HepG2 (cell line): Measurements from ENCODE around the gene EHD1. TPM values are rescaled to one million over a fixed set of nuclear protein-coding genes. Genes with fewer than 3 reads are reported as not detected.

Experiments used
- ATAC-seq: fragments of 200-7000 bp; cut with Tn5 transposase; 3 replicates; pipeline ENCODE4 v1.9.1; 2020; ENCODE audit warnings: mild to moderate bottlenecking, moderate library complexity
- BruUV-seq: library from RNA; stranded (reverse); fragments of 400-500 nt; replicated peaks from 2 replicates; lab custom pipeline; 2021; lab: Mats Ljungman, UMichigan
- CTCF ChIA-PET: fragments of 300-600 bp; formaldehyde crosslinking; extraction: SDS; loops from one replicate; lab custom pipeline; 2021; ENCODE audit warnings: low total read pairs, inconsistent platforms, low intra/inter-chr PET ratio; lab: Yijun Ruan, JAX
- POLR2A ChIA-PET: fragments of 350-600 bp; sonication (Branson Sonifier 250); formaldehyde crosslinking; loops from one replicate; lab custom pipeline; 2020; ENCODE audit warnings: antibody characterized with exemption, inconsistent platforms; lab: Yijun Ruan, JAX
- DNase-seq: peaks from one replicate; pipeline ENCODE4 v3.0.0-alpha.2; 2015; ENCODE audit warnings: low spot score
- FAIRE-seq: peaks from 3 replicates; lab custom pipeline; 2011; peaks lifted over from hg19 to GRCh38; lab: Jason Lieb, UNC
- H2AFZ ChIP-seq: one replicate; pipeline ENCODE4 v1.6.1; 2011; ENCODE audit warnings: low read length, inconsistent platforms
- H3K27ac ChIP-seq: fragments of 300-600 bp; 3 replicates; pipeline ENCODE4 v1.8.0; 2011; ENCODE audit warnings: mixed run types, mild to moderate bottlenecking, mixed read lengths, low read length, inconsistent platforms; ENCODE audit not compliant: insufficient read depth; ENCODE audit errors: extremely low read length
- H3K27me3 ChIP-seq, 2 experiments: fragments of 200-600 bp in 1 of 2; 2 replicates in 1 of 2; 3 replicates in 1 of 2; pipeline versions ENCODE4 v1.6.0 to v1.8.0; 2011; ENCODE audit warnings: low read length in 2 of 2, mild to moderate bottlenecking in 2 of 2, moderate library complexity in 2 of 2, inconsistent platforms in 1 of 2; ENCODE audit not compliant: insufficient read depth in 2 of 2, control insufficient read depth in 1 of 2
- H3K36me3 ChIP-seq, 2 experiments: fragments of 200-600 bp in 1 of 2; replicated peaks in 1 of 2; 2 replicates in 1 of 2; 3 replicates in 1 of 2; pipeline versions ENCODE4 v1.5.1 to v1.8.0; 2011; ENCODE audit warnings: low read length in 2 of 2, inconsistent platforms in 1 of 2; ENCODE audit not compliant: insufficient read depth in 2 of 2, control insufficient read depth in 1 of 2
- H3K4me1 ChIP-seq: 2 replicates; pipeline ENCODE4 v1.5.1; 2012; ENCODE audit warnings: low read length, inconsistent platforms; ENCODE audit not compliant: insufficient read depth
- H3K4me2 ChIP-seq: 2 replicates; pipeline ENCODE4 v1.6.0; 2011; ENCODE audit warnings: low read depth, low read length, inconsistent platforms
- H3K4me3 ChIP-seq, 3 experiments: fragments of 200-600 bp in 1 of 3; sonication (generic), shearing (Covaris generic) in 1 of 3; replicated peaks in 1 of 3; 2 replicates each; pipeline ENCODE4 v1.5.1; 2011 to 2016; ENCODE audit warnings: low read length in 3 of 3, inconsistent platforms in 2 of 3, low read depth in 2 of 3, mild to moderate bottlenecking in 2 of 3, control low read depth in 1 of 3, mixed read lengths in 1 of 3; ENCODE audit not compliant: insufficient read depth in 1 of 3
- H3K79me2 ChIP-seq: one replicate; pipeline ENCODE4 v1.6.1; 2011; ENCODE audit warnings: low read length, inconsistent platforms; ENCODE audit not compliant: insufficient read depth
- H3K9ac ChIP-seq: 2 replicates; pipeline ENCODE4 v1.6.0; 2011; ENCODE audit warnings: mild to moderate bottlenecking, low read depth, low read length, inconsistent platforms; ENCODE audit not compliant: insufficient read depth
- H3K9me3 ChIP-seq: 2 replicates; pipeline ENCODE4 v1.5.1; 2012; ENCODE audit warnings: mild to moderate bottlenecking, low read length
- H4K20me1 ChIP-seq: 2 replicates; pipeline ENCODE4 v1.6.0; 2011; ENCODE audit warnings: inconsistent platforms, mild to moderate bottlenecking, low read length, moderate library complexity; ENCODE audit not compliant: insufficient read depth
- CEBPB ChIP-seq: IDR thresholded peaks from 2 replicates; pipeline ENCODE4 v1.6.1; 2011; ENCODE audit warnings: low read depth, low read length, improper control_type of control experiment, borderline replicate concordance
- DMAP1 ChIP-seq: IDR thresholded peaks from 2 replicates; pipeline ENCODE4 v1.6.1; 2016
- FLYWCH1 ChIP-seq: sonication (generic); formaldehyde crosslinking; IDR thresholded peaks from 2 replicates; pipeline ENCODE4 v1.8.1; 2023; ENCODE audit warnings: mild to moderate bottlenecking, missing genetic modification reagents
- MBNL3 ChIP-seq: fragments of 250-450 bp; sonication (Bioruptor Pico); conservative IDR thresholded peaks from 2 replicates; pipeline ENCODE4 v1.8.0; 2022; ENCODE audit warnings: mild to moderate bottlenecking, inconsistent platforms
- NFE2 ChIP-seq: sonication (generic); formaldehyde crosslinking; IDR thresholded peaks from 2 replicates; pipeline ENCODE4 v1.4.0; 2020; ENCODE audit warnings: missing genetic modification reagents
- NPAS2 ChIP-seq: sonication (generic); formaldehyde crosslinking; IDR thresholded peaks from 2 replicates; pipeline ENCODE4 v1.8.0; 2022; ENCODE audit warnings: mild to moderate bottlenecking, missing genetic modification reagents, borderline replicate concordance
- PITX1 ChIP-seq: sonication (generic); formaldehyde crosslinking; IDR thresholded peaks from 2 replicates; pipeline ENCODE4 v1.5.1; 2020; ENCODE audit warnings: mild to moderate bottlenecking, missing genetic modification reagents
- SALL1 ChIP-seq: sonication (generic); formaldehyde crosslinking; IDR thresholded peaks from 2 replicates; pipeline ENCODE4 v1.8.0; 2022; ENCODE audit warnings: mild to moderate bottlenecking, missing genetic modification reagents
- TOE1 ChIP-seq: sonication (generic); formaldehyde crosslinking; IDR thresholded peaks from 2 replicates; pipeline ENCODE4 v1.4.0; 2020; ENCODE audit warnings: mild to moderate bottlenecking, missing genetic modification reagents
- YEATS2 ChIP-seq: sonication (generic); formaldehyde crosslinking; IDR thresholded peaks from 2 replicates; pipeline ENCODE4 v1.4.0; 2020; ENCODE audit warnings: missing genetic modification reagents, borderline replicate concordance
- ZNF33B ChIP-seq: sonication (generic); formaldehyde crosslinking; IDR thresholded peaks from 2 replicates; pipeline ENCODE4 v1.5.1; 2020; ENCODE audit warnings: mild to moderate bottlenecking, missing genetic modification reagents
- ZNF350 ChIP-seq: sonication (generic); formaldehyde crosslinking; IDR thresholded peaks from 2 replicates; pipeline ENCODE4 v1.4.0; 2020; ENCODE audit warnings: mild to moderate bottlenecking, low read depth, missing genetic modification reagents, borderline replicate concordance
- ZNF800 ChIP-seq: sonication (generic); formaldehyde crosslinking; IDR thresholded peaks from 2 replicates; pipeline ENCODE4 v1.4.0; 2020; ENCODE audit warnings: missing genetic modification reagents
- WGBS: methylation state at CpG from one replicate; pipeline ENCODE4 v1.1.6; 2017; ENCODE audit warnings: low lambda C conversion rate; 5-methylcytosine and 5-hydroxymethylcytosine counted together
- in situ Hi-C: cut with HindIII; loops from 2 replicates; pipeline ENCODE4 v1.10.0; 2017; ENCODE audit warnings: low pct_unique_long_range_greater_than_20kb; ENCODE audit not compliant: extremely low pct_ligation_motif_present
- intact Hi-C: fragments of 100-400 bp; cut with micrococcal nuclease; formaldehyde crosslinking; loops from one replicate; pipeline ENCODE4 v1.10.0; 2022; ENCODE audit not compliant: unreplicated experiment
- polyA plus RNA-seq, 8 experiments: library from polyadenylated mRNA; depleted of rRNA in 3 of 8; stranded (reverse) in 7 of 8; unstranded in 1 of 8; fragments of >200 nt; fragmentation: Illumina TruSeq in 4 of 8; extraction: Trizol in 4 of 8; gene quantifications; 2 replicates each; pipeline versions ENCODE4 v1.2.1 to v1.2.3, GENCODE V29; 2011 to 2016; ENCODE audit warnings: low read depth in 4 of 8, missing spikeins in 1 of 8, mixed read lengths in 1 of 8; ENCODE audit not compliant: insufficient read depth in 1 of 8
- total RNA-seq, 5 experiments: library from RNA; depleted of rRNA; stranded (reverse); fragments of >200 nt; fragmentation: Illumina TruSeq; extraction: Trizol; gene quantifications; 2 replicates each; pipeline ENCODE4 v1.2.3, GENCODE V29; 2016; ENCODE audit warnings: low read depth in 1 of 5

The EHD1 gene
- total and polyA plus RNA-seq, 2 of the 13 experiments (the other 11 are each of a cell fraction or from before 2014, with no cell fraction given): 23.6 to 26.6 TPM

GRCh38 chr11:64813826-64814225, 64.6 kb downstream of the EHD1 start:
- H3K27ac ChIP-seq: no peak overlapping the region
- H3K36me3 ChIP-seq: no peaks in the 10 kb centered on the region; a peak in 1 of 5 replicates
- peaks cover 43% of the 10 kb centered on the region for H3K4me1 ChIP-seq
- no peaks in the 10 kb centered on the region for H3K79me2 ChIP-seq
- CTCF ChIA-PET: no interaction called here
- no peak overlapping the region for H3K4me3 ChIP-seq
- no peak for FAIRE-seq
- POLR2A ChIA-PET: no interaction called here
- in situ Hi-C loops: no loop called here
- no peak overlapping the region for H3K4me2 ChIP-seq
- no peaks in the 10 kb centered on the region for H3K27me3 ChIP-seq
- no peak for TF ChIP-seq TOE1 (CRISPR knock-in tag)
- TF ChIP-seq ZNF350 (CRISPR knock-in tag): no peak
- TF ChIP-seq SALL1: no peak
- TF ChIP-seq CEBPB: no peak
- TF ChIP-seq YEATS2 (CRISPR knock-in tag): no peak
- TF ChIP-seq NPAS2: no peak
- no peak for TF ChIP-seq NFE2 (CRISPR knock-in tag)
- TF ChIP-seq PITX1 (CRISPR knock-in tag): no peak
- no peak for TF ChIP-seq ZNF33B (CRISPR knock-in tag)
- TF ChIP-seq DMAP1 (CRISPR knock-in tag): no peak
- no peak for TF ChIP-seq MBNL3 (CRISPR knock-in tag)
- no peak for TF ChIP-seq ZNF800 (CRISPR knock-in tag)
- TF ChIP-seq FLYWCH1 (CRISPR knock-in tag): no peak
- DNase-seq: no peak
- WGBS: 57% methylated on average over 5 of the region's 5 CpGs
- no peak overlapping the region for H2AFZ ChIP-seq
- BruUV-seq: no TSS peak
- H3K9me3 ChIP-seq: no peaks in the 10 kb centered on the region
- H4K20me1 ChIP-seq: no peaks in the 10 kb centered on the region
- ATAC-seq: no peak
- intact Hi-C loops: no loop called here
- H3K9ac ChIP-seq: no peak overlapping the region
